NAMALWA (cell line): ENCODE measurements around the gene SULF2.
"Not testable (repeated sequence)": the region's sequence is repeated elsewhere in the genome, so short reads cannot be mapped to it uniquely, and the experiment has no call there.

ENCODE experiments used
- DNase-seq: peaks from one replicate; pipeline ENCODE4 v3.0.0-alpha.2; 2015; ENCODE audit warnings: low spot score

The SULF2 gene

GRCh38 chr20:47804972-47805371 is 19.7 kb upstream of the SULF2 start:
- DNase-seq = not testable (repeated sequence)

DNA sequence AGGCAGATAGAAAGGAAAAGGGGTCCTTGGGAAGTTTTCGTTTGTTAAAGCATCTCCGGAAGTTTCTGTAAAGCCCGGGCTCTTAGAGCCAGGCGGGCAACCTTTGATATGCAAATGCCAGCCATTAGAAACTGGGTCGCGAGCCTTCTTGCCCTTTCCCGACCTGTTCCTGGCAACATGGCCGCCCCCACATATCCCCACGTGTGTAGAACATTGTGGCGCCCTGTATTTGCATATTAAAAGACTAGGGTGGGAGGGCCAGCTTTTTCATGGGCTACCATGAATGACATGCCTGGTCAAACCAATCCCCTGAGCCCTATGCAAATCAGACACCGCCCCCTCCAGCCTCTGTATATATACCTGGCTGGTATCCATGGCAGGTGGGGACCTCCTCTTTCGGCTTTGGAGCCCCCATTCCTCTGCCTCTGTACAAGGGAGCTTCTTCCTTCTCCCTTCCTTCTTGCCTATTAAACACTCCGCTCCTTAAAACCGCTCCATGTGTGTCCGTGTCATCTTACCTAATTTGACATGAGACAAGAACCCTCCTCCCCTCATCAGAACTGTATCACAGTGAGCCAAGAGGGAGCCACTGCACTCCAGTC is 19.0 kb upstream of the SULF2 start:
- peak; percentile 8 for DNase-seq

DNA sequence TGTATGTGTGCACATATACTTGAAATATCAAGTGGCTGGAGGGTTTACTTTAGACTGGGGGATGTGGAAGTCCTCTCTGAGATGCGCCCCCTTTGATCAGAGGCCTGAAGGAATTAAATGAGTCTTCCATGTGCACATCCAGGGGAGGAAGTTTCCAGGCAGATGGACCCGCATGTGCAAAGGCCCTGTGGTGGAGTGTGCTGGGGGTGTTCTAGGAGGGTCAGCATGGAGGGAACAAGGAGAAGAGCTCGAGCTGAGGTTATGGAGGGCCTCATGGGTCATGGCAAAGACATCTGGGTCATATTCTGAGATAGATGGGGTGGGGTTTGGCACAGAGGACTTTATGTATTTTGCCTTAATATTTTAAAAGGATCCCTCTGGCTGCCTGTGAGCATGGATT is 17.7 kb upstream of the SULF2 start:
- DNase-seq = no peak

- no peak for DNase-seq
Measured at GRCh38 chr20:47802226-47802920, 17.1 kb upstream of the SULF2 start.

GRCh38 chr20:47801759-47802158 is 16.5 kb upstream of the SULF2 start:
- DNase-seq = no peak

DNA sequence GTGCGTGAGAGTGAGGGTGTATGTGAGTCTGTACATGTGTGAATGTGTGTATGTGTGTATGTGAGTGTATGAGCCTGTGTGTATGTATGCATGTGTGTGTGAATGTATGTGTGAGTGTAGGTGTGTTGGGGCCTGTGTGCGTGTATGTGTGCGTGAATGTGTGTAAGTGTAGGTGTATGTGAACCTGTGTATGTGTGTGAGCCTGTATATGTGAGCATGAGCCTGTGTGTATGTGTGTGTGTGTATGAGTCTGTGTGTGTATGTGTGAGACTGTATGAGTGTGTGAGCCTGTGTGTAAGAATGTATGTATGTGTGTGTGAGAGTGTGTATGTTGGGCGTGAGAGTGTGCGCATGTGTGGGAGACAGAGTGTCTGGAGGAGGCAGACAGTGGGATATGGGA is 15.8 kb upstream of the SULF2 start:
- no peak for DNase-seq

DNA sequence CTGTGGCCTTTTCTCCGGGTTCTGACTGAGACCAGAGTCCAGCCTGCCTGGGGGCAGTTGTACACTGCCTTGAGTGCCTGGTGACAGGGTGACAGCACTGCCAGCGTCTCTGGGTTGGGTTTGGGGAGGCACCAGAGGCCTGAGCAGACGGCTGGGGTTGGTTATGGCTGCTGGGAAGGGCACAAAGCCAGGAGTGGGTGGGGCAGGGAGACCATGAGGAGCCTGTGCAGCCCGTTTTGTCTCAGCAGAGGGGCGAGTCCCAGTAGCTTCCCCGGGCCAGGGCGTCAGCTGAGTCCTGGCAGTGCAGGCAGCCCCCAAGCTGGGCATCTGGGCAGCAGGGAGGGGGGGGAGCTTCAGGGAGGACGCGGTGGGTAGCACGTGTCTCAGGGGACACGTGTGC is 15.3 kb upstream of the SULF2 start:
- no peak for DNase-seq

DNA sequence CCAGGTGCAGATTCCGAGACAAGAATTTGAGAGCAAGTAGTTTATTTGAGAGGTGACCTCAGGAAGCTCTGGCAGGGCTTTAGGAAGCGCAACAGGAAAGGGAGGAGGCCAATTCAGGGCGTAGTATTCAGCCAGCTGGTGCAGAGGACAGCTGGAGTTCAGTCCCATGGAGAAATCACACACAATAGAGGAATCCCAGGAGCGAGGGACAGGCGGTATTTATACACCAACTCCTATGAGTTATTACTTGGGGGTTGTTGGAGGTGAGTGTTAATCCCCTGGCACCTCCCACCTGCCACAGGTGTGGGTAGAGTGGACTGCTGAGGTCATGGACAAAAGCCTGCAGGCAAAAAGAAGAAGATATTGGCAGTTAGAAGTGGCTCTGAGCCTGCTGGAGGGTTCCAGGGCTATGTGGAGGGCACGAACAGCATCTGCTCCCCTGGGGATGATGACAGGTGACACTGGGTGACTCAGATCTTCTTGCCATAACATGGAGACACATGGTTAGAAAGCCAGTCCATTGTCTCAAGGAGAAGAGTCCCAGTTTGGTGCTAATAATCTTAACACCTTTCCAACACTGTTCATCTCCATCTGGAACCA is 13.9 kb upstream of the SULF2 start:
- DNase-seq = no peak

GRCh38 chr20:47796971-47797370 is 11.7 kb upstream of the SULF2 start:
- no peak for DNase-seq

- no peak for DNase-seq
Measured at GRCh38 chr20:47795214-47795907, 10.1 kb upstream of the SULF2 start.

DNA sequence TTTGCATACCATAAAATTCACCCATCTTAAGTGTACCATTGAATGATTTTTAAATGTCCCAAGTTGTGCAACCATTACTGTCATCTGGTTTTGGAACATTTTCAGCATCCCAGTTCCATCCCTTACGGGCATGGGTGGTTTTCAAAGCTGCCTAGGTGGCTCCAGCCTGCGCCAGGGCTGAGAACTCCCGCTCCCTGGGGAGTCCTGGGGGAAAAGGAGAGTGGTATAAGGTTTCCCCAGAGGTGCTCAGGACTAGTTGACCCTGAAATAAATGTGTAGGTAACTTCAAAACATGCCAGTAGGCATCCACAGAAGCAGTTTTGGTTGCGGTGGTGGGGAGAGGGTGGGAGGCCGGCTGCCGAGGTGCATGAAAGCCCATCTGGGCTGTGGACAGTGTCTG is 9.0 kb upstream of the SULF2 start:
- DNase-seq = not testable (repeated sequence)

DNA sequence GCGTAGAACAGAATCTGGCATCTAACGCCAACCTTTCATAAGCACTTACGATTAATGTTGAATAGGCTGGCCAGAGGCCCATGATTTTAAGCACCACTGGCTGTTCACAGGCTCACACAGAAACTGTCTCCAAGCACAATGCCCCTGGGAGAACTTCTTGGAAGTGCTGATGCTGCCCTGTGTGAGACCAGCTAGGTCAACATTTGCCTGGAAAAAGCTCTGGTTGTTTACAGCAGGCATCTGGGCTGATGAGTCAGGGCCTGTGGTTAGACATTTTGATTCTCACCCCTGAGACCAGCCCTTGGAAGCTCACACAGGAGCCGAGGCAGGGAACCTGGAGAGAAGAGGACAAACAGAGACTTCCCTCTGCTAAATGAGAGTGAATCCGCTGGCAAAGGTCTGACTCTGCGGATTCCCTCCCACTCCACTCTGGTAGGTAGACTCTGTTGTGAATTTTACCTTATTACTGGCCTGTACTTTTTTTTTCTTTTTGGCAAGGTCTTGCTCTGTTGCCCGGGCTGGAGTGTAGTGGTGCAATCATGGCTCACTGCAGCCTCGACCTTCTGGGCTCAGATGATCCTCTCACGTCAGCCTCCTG is 6.8 kb upstream of the SULF2 start:
- no peak for DNase-seq

- DNase-seq = no peak
Measured at GRCh38 chr20:47791084-47791599, 5.9 kb upstream of the SULF2 start.

- DNase-seq = no peak
Measured at GRCh38 chr20:47790580-47790965, 5.3 kb upstream of the SULF2 start.

DNA sequence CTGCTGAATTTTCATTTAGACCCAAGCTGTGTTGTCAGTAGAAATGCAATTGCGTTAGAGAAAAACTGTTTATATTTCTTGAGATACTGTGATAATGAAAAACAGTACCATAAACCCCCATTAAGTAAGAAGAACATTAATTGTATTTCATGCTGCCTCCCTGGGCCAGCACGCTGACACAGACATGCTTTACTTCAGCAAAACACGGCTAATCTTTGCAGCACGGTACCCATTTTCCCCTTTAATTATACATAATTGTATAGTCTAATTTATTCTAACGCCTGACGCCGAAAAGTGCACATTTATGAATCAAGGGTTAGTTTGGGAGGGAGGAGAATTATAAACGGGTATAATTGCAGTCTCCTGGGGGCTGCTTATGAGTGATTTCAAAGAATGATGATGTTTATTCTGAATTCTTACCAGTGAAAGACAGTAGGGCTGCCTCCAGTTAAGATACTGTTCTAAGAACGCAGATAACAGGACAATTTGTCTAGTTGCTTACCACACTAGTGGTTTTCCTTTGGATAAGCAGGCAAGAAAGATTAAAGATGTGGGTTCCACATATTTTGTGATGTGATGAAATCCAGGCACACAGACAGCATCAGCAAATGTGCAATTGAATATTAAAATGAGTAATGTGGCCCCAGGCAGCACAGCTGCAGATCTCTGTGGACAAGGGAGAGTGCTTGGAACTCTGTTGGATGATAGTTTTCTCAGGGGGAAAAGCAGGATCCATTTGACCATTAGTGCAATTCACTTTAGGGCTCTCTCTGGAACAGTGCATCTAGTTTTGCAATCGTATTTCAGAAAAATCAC is 4.7 kb upstream of the SULF2 start:
- DNase-seq = no peak

- DNase-seq = no peak
Measured at GRCh38 chr20:47789081-47789763, 3.9 kb upstream of the SULF2 start.

GRCh38 chr20:47788741-47789080 is 3.4 kb upstream of the SULF2 start:
- no peak for DNase-seq

DNA sequence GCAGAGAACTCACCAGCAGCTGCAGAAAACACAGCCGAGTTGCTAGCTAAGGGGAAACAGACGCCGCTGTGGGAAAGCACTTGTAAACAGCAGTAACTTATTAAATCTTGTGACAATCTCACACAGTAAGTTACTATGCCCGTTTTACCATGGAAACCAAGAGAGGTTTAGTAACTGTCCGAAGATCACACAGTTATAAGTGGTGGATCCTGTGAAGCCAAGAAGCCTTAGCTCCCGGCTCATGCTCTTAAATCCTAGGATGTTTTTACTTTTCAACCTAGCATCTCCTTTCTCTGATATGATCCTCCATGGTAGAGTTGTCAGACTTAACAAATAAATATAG is 1.5 kb upstream of the SULF2 start:
- no peak for DNase-seq

- DNase-seq = no peak
Measured at GRCh38 chr20:47785854-47786764, 828 bp upstream of the SULF2 start.
